ENCODE data around the gene PIK3R5. TPM values are rescaled to one million over a fixed set of nuclear protein-coding genes. Genes with fewer than 3 reads are reported as not detected.
A peak's percentile ranks its signal among the peaks of the same experiment; 100 is the strongest.

The PIK3R5 gene
- polyA plus RNA-seq, 3 donors from 2014 or later, result 26.7 to 90.9 (median 28.9) TPM

DNA sequence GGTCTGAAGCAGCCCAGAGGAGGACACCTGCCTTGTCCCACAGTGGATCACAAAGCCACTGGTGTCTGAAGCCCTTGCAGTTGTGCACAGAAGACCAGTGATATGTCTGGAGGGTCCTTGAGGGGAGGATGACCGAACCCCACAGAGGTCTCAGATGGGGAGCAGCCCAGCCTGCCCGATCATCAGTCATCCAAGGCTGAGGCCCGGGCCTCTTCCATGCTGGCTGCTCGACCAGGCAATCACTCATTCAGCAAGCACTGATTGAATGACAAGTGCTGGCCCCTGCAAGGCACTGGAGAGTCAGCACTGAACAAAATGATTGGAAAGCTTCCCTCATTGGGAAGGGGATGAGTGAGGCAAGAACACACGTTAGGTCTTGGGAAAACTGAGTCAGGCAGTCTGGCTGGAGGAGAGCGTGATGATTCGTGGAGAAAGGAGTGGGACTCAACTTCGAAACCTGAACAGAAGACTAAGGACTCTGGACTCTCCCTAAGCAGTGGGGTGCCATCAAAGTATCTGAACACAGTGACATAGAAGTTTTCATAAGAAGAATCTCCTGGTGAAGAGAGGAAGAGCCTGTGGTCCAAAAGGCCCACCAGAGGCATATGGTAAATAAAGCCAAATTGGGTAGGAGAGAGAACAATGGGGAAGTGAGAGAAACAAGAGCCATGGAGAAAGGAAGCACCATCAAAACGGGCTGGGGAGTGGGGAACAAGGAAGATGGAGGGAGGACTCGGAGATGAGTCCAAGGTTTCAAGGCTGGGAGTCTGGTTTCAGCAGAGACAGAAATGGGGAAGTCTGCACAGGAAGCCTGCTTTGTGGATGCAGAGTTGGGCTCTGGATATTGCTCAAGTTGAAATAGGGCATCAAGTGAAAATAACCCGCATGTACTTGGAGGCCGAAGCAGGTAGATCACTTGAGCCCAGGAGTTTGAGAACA, 10.2 kb downstream of the PIK3R5 start:
- H3K4me3 Mint-ChIP-seq, result peak overlapping the region; percentile 81 to 99 (median 89)
- H3K4me1 Mint-ChIP-seq, result peaks cover 100% of the 10 kb centered on the region in 2 donors
- DNase-seq, result no peak
- H3K27ac Mint-ChIP-seq, result peak overlapping the region; percentile 94 to 100 (median 98)
- H3K36me3 Mint-ChIP-seq, result peaks cover 27 to 51% (median 29%) of the 10 kb centered on the region in 3 donors
- no peaks in the 10 kb centered on the region for H3K9me3 Mint-ChIP-seq
- peaks cover 9 to 18% (median 13%) of the 10 kb centered on the region in 3 donors for H3K27me3 Mint-ChIP-seq (ENCODE audit: low read depth in 3 of 3)

DNA sequence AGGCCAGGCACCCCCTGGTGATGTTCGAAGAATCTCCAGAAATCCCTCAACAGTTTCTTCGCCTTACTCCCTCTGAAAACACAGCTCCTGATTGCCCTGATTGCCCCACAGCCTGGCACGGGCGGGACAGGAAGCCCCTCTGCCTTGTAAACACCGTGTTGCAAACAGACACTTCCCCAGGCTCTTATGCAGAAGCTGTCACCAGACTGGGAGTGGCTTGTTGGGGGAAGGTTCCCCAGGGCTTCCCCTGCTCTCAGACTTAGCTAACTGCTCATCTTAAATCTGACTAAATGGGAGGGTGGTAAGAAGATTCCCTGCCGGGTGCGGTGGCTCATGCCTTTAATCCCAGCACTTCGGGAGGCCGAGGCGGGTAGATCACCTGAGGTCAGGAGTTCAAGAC, 11.2 kb downstream of the PIK3R5 start:
- Mint-ChIP-seq H3K36me3 (peaks cover 25 to 42% (median 29%) of the 10 kb centered on the region in 3 donors), H3K4me3 (peak overlapping the region; percentile 81 to 99 (median 89))

DNA sequence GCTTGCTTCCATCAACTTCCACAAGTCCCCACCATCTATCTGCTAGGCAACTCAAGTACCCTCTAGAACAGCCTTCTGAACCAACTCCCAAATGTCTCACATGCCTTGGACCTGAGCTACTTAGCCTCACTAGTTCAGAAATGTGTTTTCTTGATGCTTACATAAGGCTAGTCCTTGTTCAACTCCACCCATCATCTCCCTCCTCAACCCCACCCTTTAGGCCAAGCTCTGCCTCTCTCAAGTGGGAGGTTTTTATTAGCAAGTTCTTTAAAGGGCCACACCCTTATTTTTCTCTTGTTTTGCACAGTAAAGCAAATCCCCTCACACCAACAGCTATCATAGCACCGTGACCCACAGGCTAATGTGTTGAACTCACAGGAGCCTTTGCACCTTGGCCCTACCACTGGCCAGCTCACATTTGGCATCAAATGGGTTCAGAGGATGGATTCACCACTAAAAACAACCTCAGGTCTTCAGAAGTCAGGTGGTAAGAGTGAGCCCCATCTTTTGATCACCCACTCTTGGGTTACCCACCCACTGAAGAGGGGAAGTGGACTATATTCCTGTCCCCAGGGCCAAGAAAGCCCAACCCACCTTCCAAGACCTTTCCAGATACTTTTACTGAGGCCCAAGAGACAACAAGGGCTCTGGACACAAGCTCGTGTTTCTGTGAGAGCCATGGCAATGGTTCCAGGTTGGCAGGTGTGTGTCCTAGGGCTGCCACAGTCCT, 12.2 kb downstream of the PIK3R5 start:
- no peaks in the 10 kb centered on the region for H3K9me3 Mint-ChIP-seq
- H3K36me3 Mint-ChIP-seq, result peaks cover 18 to 34% (median 31%) of the 10 kb centered on the region in 3 donors
- DNase-seq, result peak in 1 of 3 donors; percentile 30
- H3K27ac Mint-ChIP-seq, result peak overlapping the region; percentile 94 to 100 (median 98)
- peaks cover 3 to 5% (median 4%) of the 10 kb centered on the region in 3 donors for H3K27me3 Mint-ChIP-seq (ENCODE audit: low read depth in 3 of 3)
- H3K4me3 Mint-ChIP-seq, result peak overlapping the region; percentile 81 to 99 (median 89)
- H3K4me1 Mint-ChIP-seq, result peaks cover 97 to 100% of the 10 kb centered on the region in 2 donors

More for the DNA sequence above, 11.2 kb downstream of the PIK3R5 start:
- Mint-ChIP-seq H3K9me3 (no peaks in the 10 kb centered on the region), H3K27ac (peak overlapping the region; percentile 94 to 100 (median 98)), H3K27me3 (ENCODE audit: low read depth in 3 of 3) (peaks cover 9 to 14% (median 13%) of the 10 kb centered on the region in 3 donors), H3K4me1 (peaks cover 97 to 100% of the 10 kb centered on the region in 2 donors)
- DNase-seq, result peak; percentile 77 to 81 (median 79)

DNA sequence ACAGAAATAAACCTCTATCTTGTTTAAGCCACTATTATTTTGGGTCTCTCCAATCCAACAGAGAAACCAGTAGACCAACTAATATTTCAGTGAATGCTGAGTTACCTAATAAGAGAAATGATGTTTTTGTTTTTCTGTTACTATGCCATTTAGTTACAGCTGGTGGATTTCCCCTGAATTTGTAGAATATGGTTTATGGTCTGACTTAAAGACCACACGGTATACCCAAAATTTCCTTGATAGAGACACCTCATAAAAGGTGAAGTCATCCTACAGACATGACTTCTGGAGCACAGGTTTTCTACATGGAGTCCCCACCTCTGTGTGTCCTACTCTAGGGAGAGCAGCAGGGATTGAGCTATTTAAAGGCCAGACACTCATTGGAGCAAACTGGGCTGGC, 13.3 kb downstream of the PIK3R5 start:
- Mint-ChIP-seq H3K27ac (peak overlapping the region; percentile 94 to 100 (median 98)), H3K4me3 (peak overlapping the region; percentile 68 to 99 (median 81)), H3K36me3 (peaks cover 13 to 32% (median 30%) of the 10 kb centered on the region in 3 donors), H3K9me3 (no peaks in the 10 kb centered on the region), H3K4me1 (peaks cover 96 to 100% of the 10 kb centered on the region in 2 donors), H3K27me3 (ENCODE audit: low read depth in 3 of 3) (peaks cover 2 to 7% (median 3%) of the 10 kb centered on the region in 3 donors)
- peak in 1 of 3 donors; percentile 26 for DNase-seq

DNA sequence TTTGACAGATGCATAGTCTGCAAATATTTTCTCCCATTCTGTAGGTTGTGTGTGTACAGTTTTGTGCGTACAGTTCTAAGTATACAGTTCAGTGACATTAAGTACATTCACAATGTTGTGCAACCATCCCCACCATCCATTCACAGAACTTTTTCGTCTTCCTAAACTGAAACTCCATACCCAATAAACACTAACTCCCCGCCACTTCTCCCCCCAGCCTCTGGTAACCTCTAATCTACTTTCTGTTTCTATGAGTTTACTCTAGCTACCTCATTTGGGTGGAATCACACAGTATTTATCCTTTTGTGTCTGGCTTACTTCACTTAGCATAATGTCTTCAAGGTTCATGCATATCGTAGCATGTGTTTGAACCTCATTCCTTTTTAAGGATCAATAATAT, 14.3 kb downstream of the PIK3R5 start:
- peak overlapping the region; percentile 63 to 99 (median 81) for H3K4me3 Mint-ChIP-seq
- peak; percentile 54 to 63 (median 57) for DNase-seq
- peaks cover 6 to 27% (median 25%) of the 10 kb centered on the region in 3 donors for H3K36me3 Mint-ChIP-seq
- peaks cover 96 to 100% of the 10 kb centered on the region in 2 donors for H3K4me1 Mint-ChIP-seq
- peak overlapping the region; percentile 94 to 100 (median 98) for H3K27ac Mint-ChIP-seq
- H3K27me3 Mint-ChIP-seq (ENCODE audit: low read depth in 3 of 3), result peaks cover 2 to 3% (median 3%) of the 10 kb centered on the region in 3 donors
- H3K9me3 Mint-ChIP-seq, result no peaks in the 10 kb centered on the region

DNA sequence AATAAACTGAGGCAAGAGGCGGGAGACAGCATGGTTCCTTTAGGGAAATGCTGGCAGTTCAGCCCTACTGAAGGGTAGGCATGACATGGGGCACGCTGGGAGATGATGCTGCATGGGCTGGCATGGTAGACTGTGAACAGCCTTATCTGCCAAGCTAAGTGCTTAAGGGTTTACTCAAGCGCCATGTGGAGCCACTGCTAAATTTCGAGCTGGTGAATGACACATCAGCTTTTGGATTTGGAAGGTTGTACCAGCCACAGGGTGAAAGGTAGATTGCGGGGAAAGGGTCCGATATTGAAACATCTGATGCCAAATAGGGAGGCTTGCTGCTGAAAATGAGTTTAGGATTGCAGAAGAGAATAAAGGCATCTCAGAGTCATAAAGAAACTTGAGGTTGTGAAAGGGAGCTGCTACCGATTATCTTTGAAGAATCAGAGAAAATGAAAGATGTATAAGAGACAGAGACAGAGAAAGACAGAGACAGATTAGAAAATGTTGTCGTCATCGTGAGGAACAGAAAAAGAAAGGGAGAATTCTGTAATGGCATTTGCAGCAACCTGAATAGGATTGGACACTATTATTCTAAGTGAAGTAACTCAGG, 16.3 kb downstream of the PIK3R5 start:
- peaks cover 5 to 35% (median 17%) of the 10 kb centered on the region in 3 donors for H3K36me3 Mint-ChIP-seq
- peak overlapping the region; percentile 30 to 74 (median 58) for H3K4me3 Mint-ChIP-seq
- H3K9me3 Mint-ChIP-seq, result no peaks in the 10 kb centered on the region
- H3K4me1 Mint-ChIP-seq, result peaks cover 96 to 100% of the 10 kb centered on the region in 2 donors
- peaks cover 0 to 3% (median 2%) of the 10 kb centered on the region in 3 donors for H3K27me3 Mint-ChIP-seq (ENCODE audit: low read depth in 3 of 3)
- peak overlapping the region; percentile 72 to 100 (median 94) for H3K27ac Mint-ChIP-seq
- no peak for DNase-seq

DNA sequence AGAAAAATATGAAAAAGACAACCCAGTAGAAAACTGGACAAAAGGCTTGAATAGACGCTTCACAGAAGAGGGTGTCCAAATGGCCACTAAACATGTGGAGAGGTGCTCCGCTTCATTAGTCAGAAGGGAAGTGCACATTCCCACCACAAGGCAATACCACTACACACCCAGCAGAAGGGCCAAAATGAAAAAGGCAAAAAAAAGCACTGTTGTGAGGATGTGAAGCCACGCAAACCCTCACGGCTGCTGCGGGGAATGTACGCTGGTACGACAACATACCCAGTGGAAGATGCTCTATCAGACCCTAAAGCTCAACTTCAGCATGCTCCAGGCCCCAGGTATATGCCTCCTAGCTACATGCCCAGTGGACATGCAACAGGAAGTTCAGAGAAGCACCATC, 17.0 kb downstream of the PIK3R5 start:
- no peak for DNase-seq
- Mint-ChIP-seq H3K4me3 (peak overlapping the region; percentile 30 to 74 (median 58)), H3K36me3 (peaks cover 9 to 39% (median 21%) of the 10 kb centered on the region in 3 donors), H3K27me3 (ENCODE audit: low read depth in 3 of 3) (peaks cover 0 to 3% (median 2%) of the 10 kb centered on the region in 3 donors), H3K9me3 (no peaks in the 10 kb centered on the region), H3K27ac (peak overlapping the region; percentile 72 to 100 (median 94)), H3K4me1 (peaks cover 95 to 100% of the 10 kb centered on the region in 2 donors)

DNA sequence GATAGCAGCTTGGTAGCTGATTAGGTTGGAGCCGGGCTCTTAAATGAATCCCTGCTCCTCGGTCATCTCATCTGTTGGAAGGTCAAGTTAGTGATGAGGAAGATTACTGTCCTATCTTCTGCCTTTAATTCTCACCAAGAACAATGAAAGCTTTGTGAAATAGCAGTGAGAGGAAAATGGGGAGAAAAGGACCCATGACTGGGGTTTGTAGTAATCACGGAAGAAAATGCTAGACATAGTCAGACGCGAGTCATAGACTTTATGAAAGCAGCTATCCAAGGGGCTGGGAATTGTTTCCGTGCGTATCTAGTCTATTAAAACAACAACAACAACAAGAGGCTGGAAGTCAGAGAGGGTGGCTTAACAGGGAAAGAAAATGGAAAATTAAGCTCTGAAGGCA, 18.3 kb downstream of the PIK3R5 start:
- Mint-ChIP-seq H3K36me3 (peaks cover 9 to 39% (median 18%) of the 10 kb centered on the region in 3 donors), H3K27me3 (ENCODE audit: low read depth in 3 of 3) (peaks cover 0 to 3% (median 2%) of the 10 kb centered on the region in 3 donors), H3K4me3 (peak overlapping the region; percentile 65 to 80 (median 65)), H3K4me1 (peaks cover 89 to 93% of the 10 kb centered on the region in 2 donors), H3K9me3 (no peaks in the 10 kb centered on the region), H3K27ac (peak overlapping the region; percentile 89 to 95 (median 92))
- DNase-seq, result no peak

DNA sequence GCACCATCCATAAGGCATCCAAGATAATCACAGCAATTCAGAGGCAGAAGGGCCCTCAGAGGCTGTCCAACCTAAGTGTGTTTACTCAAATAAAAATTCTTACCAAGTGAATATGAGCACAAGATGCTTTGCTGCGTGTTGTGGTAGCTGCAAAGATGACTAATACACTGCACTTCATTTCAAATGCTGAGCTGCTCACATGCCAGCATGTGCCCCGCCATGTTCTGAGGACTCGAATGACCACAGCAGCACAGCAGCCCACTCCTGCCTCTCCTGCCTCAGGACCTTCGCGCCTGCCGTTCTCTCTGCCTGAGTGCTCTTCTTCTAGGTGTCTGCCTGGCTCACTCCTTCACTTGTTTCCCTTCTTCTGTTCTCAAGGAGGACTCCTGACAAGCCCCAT, 19.0 kb downstream of the PIK3R5 start:
- DNase-seq, result no peak
- Mint-ChIP-seq H3K4me3 (peak overlapping the region; percentile 33 to 72 (median 65)), H3K9me3 (no peaks in the 10 kb centered on the region), H3K36me3 (peaks cover 9 to 39% (median 18%) of the 10 kb centered on the region in 3 donors), H3K4me1 (peaks cover 82 to 93% of the 10 kb centered on the region in 2 donors), H3K27me3 (ENCODE audit: low read depth in 3 of 3) (peaks cover 0 to 3% (median 2%) of the 10 kb centered on the region in 3 donors), H3K27ac (peak overlapping the region; percentile 89 to 95 (median 92))

DNA sequence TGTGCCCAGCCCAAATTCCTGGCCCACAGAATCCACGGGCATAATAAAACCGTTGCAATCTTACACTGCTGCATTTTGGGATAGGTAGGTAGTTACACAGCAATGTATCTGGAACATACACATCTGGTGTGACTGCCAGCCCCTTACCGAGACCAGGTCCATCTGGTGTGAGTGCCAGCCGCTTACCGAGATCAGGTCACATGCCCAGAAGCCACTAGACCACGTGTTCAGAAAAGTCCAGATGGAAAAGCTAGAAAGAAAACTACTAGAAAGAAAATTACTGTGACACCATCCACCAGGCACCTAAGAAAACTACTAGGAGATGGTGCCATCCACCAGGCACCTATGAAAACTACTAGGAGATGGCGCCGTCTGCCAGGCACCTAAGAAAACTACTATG, 19.4 kb downstream of the PIK3R5 start:
- H3K9me3 Mint-ChIP-seq, result no peaks in the 10 kb centered on the region
- peak overlapping the region; percentile 89 to 95 (median 92) for H3K27ac Mint-ChIP-seq
- H3K36me3 Mint-ChIP-seq, result peaks cover 9 to 36% (median 16%) of the 10 kb centered on the region in 3 donors
- peaks cover 78 to 93% of the 10 kb centered on the region in 2 donors for H3K4me1 Mint-ChIP-seq
- no peak for DNase-seq
- H3K4me3 Mint-ChIP-seq, result peak overlapping the region; percentile 33 to 72 (median 65)
- peaks cover 0 to 7% (median 2%) of the 10 kb centered on the region in 3 donors for H3K27me3 Mint-ChIP-seq (ENCODE audit: low read depth in 3 of 3)

DNA sequence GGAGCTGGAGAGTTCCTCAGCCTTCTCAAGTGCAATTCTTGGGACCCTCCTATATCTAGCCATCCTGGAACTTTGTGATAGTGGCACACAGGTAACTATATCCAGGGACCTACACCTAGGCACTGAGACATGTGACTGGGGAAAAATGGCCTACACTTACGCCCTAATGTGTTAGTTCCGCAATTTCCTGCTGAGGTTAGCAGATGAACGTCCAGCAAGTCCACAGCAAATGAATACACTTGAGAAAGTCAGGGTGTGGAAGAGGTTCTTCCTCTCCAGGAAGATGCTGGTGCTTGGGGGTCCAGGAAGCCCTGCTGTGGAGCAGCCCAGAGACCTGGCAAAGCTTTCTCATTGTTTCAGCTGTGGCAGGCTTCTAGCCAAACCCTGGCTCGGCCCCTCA, 20.8 kb downstream of the PIK3R5 start:
- Mint-ChIP-seq H3K27ac (peak overlapping the region; percentile 89 to 95 (median 92)), H3K36me3 (peaks cover 9 to 34% (median 14%) of the 10 kb centered on the region in 3 donors), H3K27me3 (ENCODE audit: low read depth in 3 of 3) (peaks cover 0 to 11% (median 2%) of the 10 kb centered on the region in 3 donors), H3K4me3 (peak overlapping the region; percentile 33 to 72 (median 65)), H3K4me1 (peaks cover 64 to 94% of the 10 kb centered on the region in 2 donors), H3K9me3 (no peaks in the 10 kb centered on the region)
- DNase-seq, result peak in 1 of 3 donors; percentile 26

DNA sequence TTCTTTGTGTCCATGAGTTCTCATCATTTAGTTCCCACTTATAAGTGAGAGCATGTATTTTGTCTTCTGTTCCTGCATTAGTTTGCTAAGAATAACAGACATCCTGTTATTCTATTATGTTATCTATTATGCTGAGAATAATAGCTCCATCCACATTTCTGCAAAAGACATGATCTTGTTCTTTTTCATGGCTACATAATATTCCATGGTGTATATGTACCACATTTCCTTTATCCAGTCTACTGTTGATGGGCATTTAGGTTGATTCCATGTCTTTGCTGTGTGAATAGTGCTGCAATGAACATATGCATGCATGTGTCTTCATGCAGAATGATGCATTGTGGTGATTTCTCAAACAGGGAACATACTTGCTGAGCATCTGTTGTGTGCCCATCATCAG, 21.4 kb downstream of the PIK3R5 start:
- Mint-ChIP-seq H3K4me1 (peaks cover 58 to 96% of the 10 kb centered on the region in 2 donors), H3K9me3 (no peaks in the 10 kb centered on the region), H3K27me3 (ENCODE audit: low read depth in 3 of 3) (peaks cover 0 to 11% (median 2%) of the 10 kb centered on the region in 3 donors), H3K27ac (peak overlapping the region; percentile 79 to 95 (median 92)), H3K4me3 (peak overlapping the region; percentile 16 to 72 (median 65)), H3K36me3 (peaks cover 9 to 36% (median 10%) of the 10 kb centered on the region in 3 donors)
- DNase-seq, result no peak
